ENCODE results near the gene TRIM34. TPM values are rescaled to one million over a fixed set of nuclear protein-coding genes. Genes with fewer than 3 reads are reported as not detected.
"Not testable (repeated sequence)": the region's sequence is repeated elsewhere in the genome, so short reads cannot be mapped to it uniquely, and the experiment has no call there.

TRIM34 gene
- polyA plus RNA-seq, 3 donors = 1.8 to 6.7 (median 3.8) TPM

- no peak overlapping the region for H3K27ac ChIP-seq (ENCODE audit: low read depth, low read length)
These were observed 47.0 kb downstream of the TRIM34 start for GRCh38 chr11:5671831-5672230.

- WGBS, 3 donors = 96 to 98% (median 97%) methylated on average over 4 of the region's 4 CpGs
- no peak overlapping the region for H3K27ac ChIP-seq (ENCODE audit: low read depth, low read length)
These were observed 49.6 kb downstream of the TRIM34 start for GRCh38 chr11:5674391-5674790.

GRCh38 chr11:5679811-5680210 lies 55.0 kb downstream of the TRIM34 start:
- H3K27ac ChIP-seq (ENCODE audit: low read depth, low read length) = no peak overlapping the region
- WGBS, 3 donors = 95 to 97% (median 95%) methylated on average over 7 of the region's 7 CpGs

- H3K27ac ChIP-seq (ENCODE audit: low read depth, low read length) = not testable (repeated sequence)
- WGBS, 3 donors = 81 to 95% (median 89%) methylated on average over 23 to 33 of the region's 33 CpGs
These were observed 58.2 kb downstream of the TRIM34 start for GRCh38 chr11:5682890-5683441.

GRCh38 chr11:5683620-5684019 lies 58.8 kb downstream of the TRIM34 start:
- not testable (repeated sequence) for H3K27ac ChIP-seq (ENCODE audit: low read depth, low read length)
- 54 to 59% (median 55%) methylated on average over 7 of the region's 7 CpGs for WGBS, 3 donors

- 24 to 35% (median 31%) methylated on average over 5 to 8 of the region's 8 CpGs for WGBS, 3 donors
- no peak overlapping the region for H3K27ac ChIP-seq (ENCODE audit: low read depth, low read length)
These were observed 59.3 kb downstream of the TRIM34 start for GRCh38 chr11:5684036-5684645.

GRCh38 chr11:5684646-5685362 lies 60.0 kb downstream of the TRIM34 start, which contains the start of gene TRIM5:
TSS of gene TRIM5 (minus strand) at chr11:5685074. CDS start at chr11:5680177, 4,897 bp downstream.
- peak within 1 kb of the TSS; percentile 58 for H3K27ac ChIP-seq (ENCODE audit: low read depth, low read length)

GRCh38 chr11:5686426-5686825 lies 61.6 kb downstream of the TRIM34 start:
- 96 to 98% (median 97%) methylated on average over 4 of the region's 4 CpGs for WGBS, 3 donors
- no peak overlapping the region for H3K27ac ChIP-seq (ENCODE audit: low read depth, low read length)

More at GRCh38 chr11:5684646-5685362, 60.0 kb downstream of the TRIM34 start, which contains the start of gene TRIM5:
- WGBS, 3 donors = 1 to 2% (median 2%) methylated on average over 13 of the region's 13 CpGs

- no peak overlapping the region for H3K27ac ChIP-seq (ENCODE audit: low read depth, low read length)
- WGBS, 3 donors = 84 to 100% (median 95%) methylated on average over 1 of the region's 1 CpG
These were observed 63.7 kb downstream of the TRIM34 start for GRCh38 chr11:5688482-5688881.

GRCh38 chr11:5689551-5689983 lies 64.8 kb downstream of the TRIM34 start, which contains the start of gene TRIM22:
TSS of gene TRIM22 (plus strand) at chr11:5689790. CDS start at chr11:5696233, 6,443 bp downstream.
- WGBS, 3 donors = 0 to 50% (median 2%) methylated on average over 2 of the region's 2 CpGs

GRCh38 chr11:5690216-5690615 lies 65.4 kb downstream of the TRIM34 start:
- 2 to 49% (median 3%) methylated on average over 5 of the region's 5 CpGs for WGBS, 3 donors

More at GRCh38 chr11:5689551-5689983, 64.8 kb downstream of the TRIM34 start, which contains the start of gene TRIM22:
- peak within 1 kb of the TSS; percentile 14 for H3K27ac ChIP-seq (ENCODE audit: low read depth, low read length)

GRCh38 chr11:5690736-5691135 lies 65.9 kb downstream of the TRIM34 start:
- WGBS, 3 donors = 3 to 49% (median 8%) methylated on average over 5 of the region's 5 CpGs
- no peak overlapping the region for H3K27ac ChIP-seq (ENCODE audit: low read depth, low read length)

More at GRCh38 chr11:5690216-5690615, 65.4 kb downstream of the TRIM34 start:
- peak overlapping the region; percentile 14 for H3K27ac ChIP-seq (ENCODE audit: low read depth, low read length)

- 33 to 82% (median 35%) methylated on average over 12 of the region's 12 CpGs for WGBS, 3 donors
- not testable (repeated sequence) for H3K27ac ChIP-seq (ENCODE audit: low read depth, low read length)
These were observed 66.6 kb downstream of the TRIM34 start for GRCh38 chr11:5691238-5691963.

GRCh38 chr11:5691964-5692361 lies 67.2 kb downstream of the TRIM34 start:
- no peak overlapping the region for H3K27ac ChIP-seq (ENCODE audit: low read depth, low read length)
- WGBS, 3 donors = 36 to 74% (median 40%) methylated on average over 3 of the region's 3 CpGs

Other genes starting within 250 kb of the TRIM34 start
- not detected for gene OR51M1, start 241.2 kb upstream of the TRIM34 start, polyA plus RNA-seq
- not detected for gene OR51Q1, start 202.9 kb upstream of the TRIM34 start, polyA plus RNA-seq
- gene OR51I1, start 183.5 kb upstream of the TRIM34 start, polyA plus RNA-seq = not detected
- not detected for gene OR51I2, start 175.7 kb upstream of the TRIM34 start, polyA plus RNA-seq
- not detected for gene OR52D1, start 136.3 kb upstream of the TRIM34 start, polyA plus RNA-seq
- not detected for gene UBQLN3, start 115.0 kb upstream of the TRIM34 start, polyA plus RNA-seq
- under 1 TPM; 0.08 to 0.22 (median 0.09) TPM for gene UBQLNL, start 108.3 kb upstream of the TRIM34 start, polyA plus RNA-seq
- gene OR52H1, start 76.5 kb upstream of the TRIM34 start, polyA plus RNA-seq = not detected
- not detected for gene OR52B6, start 44.1 kb upstream of the TRIM34 start, polyA plus RNA-seq
- 1 to 10 TPM; 1.4 to 2.9 (median 2.4) TPM for gene TRIM6, start 28.4 kb upstream of the TRIM34 start, polyA plus RNA-seq
- 10 to 100 TPM in 1 of 3 donors, 1 to 10 TPM in 2; 7.7 to 11.2 (median 9.7) TPM for gene TRIM5, start 60.1 kb downstream of the TRIM34 start, polyA plus RNA-seq
- gene TRIM22, start 64.8 kb downstream of the TRIM34 start, polyA plus RNA-seq = 10 to 100 TPM in 2 of 3 donors, 1 to 10 TPM in 1; 8.3 to 43.7 (median 22.8) TPM
- gene OR56B1, start 111.4 kb downstream of the TRIM34 start, polyA plus RNA-seq = not detected
- under 1 TPM in 1 of 3 donors, not detected in 2; 0.21 TPM for gene OR52N4, start 129.2 kb downstream of the TRIM34 start, polyA plus RNA-seq
- gene OR52N5, start 158.4 kb downstream of the TRIM34 start, polyA plus RNA-seq = under 1 TPM in 1 of 3 donors, not detected in 2; 0.04 TPM
- gene OR52N1, start 166.3 kb downstream of the TRIM34 start, polyA plus RNA-seq = under 1 TPM in 1 of 3 donors, not detected in 2; 0.06 TPM
- under 1 TPM in 1 of 3 donors, not detected in 2; 0.14 TPM for gene OR52N2, start 183.9 kb downstream of the TRIM34 start, polyA plus RNA-seq
- not detected for gene OR52E6, start 216.9 kb downstream of the TRIM34 start, polyA plus RNA-seq
- not detected for gene OR52E8, start 232.7 kb downstream of the TRIM34 start, polyA plus RNA-seq

All from adipose tissue (tissue), 3 donors.